Trophoblast cell (in vitro differentiated cells and primary cell): ENCODE data around the gene RPP25.

ENCODE experiments used
- DNase-seq, 2 donors: peaks; one replicate each; pipeline ENCODE4 v3.0.0-alpha.2; 2016
- H2AFZ ChIP-seq: 2 replicates; pipeline ENCODE4 v1.6.1; 2013; ENCODE audit warnings: low read length, moderate library complexity, mild to moderate bottlenecking; ENCODE audit not compliant: insufficient read depth, poor library complexity
- H2AK5ac ChIP-seq: 2 replicates; pipeline ENCODE4 v1.6.1; 2013; ENCODE audit warnings: mild to moderate bottlenecking, low read length
- H2BK120ac ChIP-seq: 2 replicates; pipeline ENCODE4 v1.6.1; 2013; ENCODE audit warnings: low read length, mild to moderate bottlenecking, moderate library complexity; ENCODE audit not compliant: insufficient read depth, poor library complexity
- H2BK12ac ChIP-seq: 2 replicates; pipeline ENCODE4 v1.6.1; 2013; ENCODE audit warnings: mild to moderate bottlenecking, low read length, moderate library complexity
- H2BK5ac ChIP-seq: 2 replicates; pipeline ENCODE4 v1.6.1; 2013; ENCODE audit warnings: low read length, low read depth, moderate library complexity, mild to moderate bottlenecking; ENCODE audit not compliant: poor library complexity
- H3K14ac ChIP-seq: 2 replicates; pipeline ENCODE4 v1.6.1; 2013; ENCODE audit warnings: mild to moderate bottlenecking, low read length
- H3K18ac ChIP-seq: 2 replicates; pipeline ENCODE4 v1.6.1; 2013; ENCODE audit warnings: mild to moderate bottlenecking, low read length
- H3K23ac ChIP-seq: 2 replicates; pipeline ENCODE4 v1.6.1; 2013; ENCODE audit warnings: low read length
- H3K27ac ChIP-seq: 2 replicates; pipeline ENCODE4 v1.5.1; 2013; ENCODE audit warnings: low read depth, mild to moderate bottlenecking, inconsistent platforms, low read length, moderate library complexity
- H3K27me3 ChIP-seq: 2 replicates; pipeline ENCODE4 v1.6.1; 2013; ENCODE audit warnings: inconsistent platforms, mild to moderate bottlenecking, low read length, moderate library complexity; ENCODE audit not compliant: insufficient read depth
- H3K36me3 ChIP-seq, 2 experiments: 1 replicate in 1 of 2; 2 replicates in 1 of 2; pipeline ENCODE4 v1.6.1; 2013; ENCODE audit warnings: low read length in 2 of 2, mild to moderate bottlenecking in 2 of 2, moderate library complexity in 1 of 2; ENCODE audit not compliant: insufficient read depth in 2 of 2, control insufficient read depth in 1 of 2
- H3K4ac ChIP-seq: 2 replicates; pipeline ENCODE4 v1.6.1; 2013; ENCODE audit warnings: low read depth, mild to moderate bottlenecking, low read length, moderate library complexity
- H3K4me1 ChIP-seq, 2 experiments: 1 replicate in 1 of 2; 2 replicates in 1 of 2; pipeline ENCODE4 v1.6.1; 2013; ENCODE audit warnings: low read length in 2 of 2, mild to moderate bottlenecking in 2 of 2, moderate library complexity in 1 of 2; ENCODE audit not compliant: insufficient read depth in 2 of 2, control insufficient read depth in 1 of 2
- H3K4me2 ChIP-seq: 2 replicates; pipeline ENCODE4 v1.6.1; 2013; ENCODE audit warnings: inconsistent platforms, mild to moderate bottlenecking, low read length, moderate library complexity
- H3K4me3 ChIP-seq: 2 replicates; pipeline ENCODE4 v1.5.1; 2013; ENCODE audit warnings: mild to moderate bottlenecking, low read depth, low read length, inconsistent platforms
- H3K79me1 ChIP-seq: one replicate; pipeline ENCODE4 v1.6.1; 2013; ENCODE audit warnings: low read length
- H3K79me2 ChIP-seq: 2 replicates; pipeline ENCODE4 v1.6.1; 2013; ENCODE audit warnings: low read length, mild to moderate bottlenecking; ENCODE audit not compliant: control insufficient read depth, insufficient read depth, poor library complexity
- H3K9ac ChIP-seq: 2 replicates; pipeline ENCODE4 v1.6.1; 2013; ENCODE audit warnings: mild to moderate bottlenecking, low read length
- H3K9me3 ChIP-seq: 2 replicates; pipeline ENCODE4 v1.6.1; 2013; ENCODE audit warnings: low read depth, mild to moderate bottlenecking, control low read depth, inconsistent platforms, low read length; ENCODE audit not compliant: insufficient read depth
- H4K12ac ChIP-seq: 2 replicates; pipeline ENCODE4 v1.6.1; 2013; ENCODE audit warnings: low read depth, mild to moderate bottlenecking, low read length, moderate library complexity
- H4K8ac ChIP-seq: 2 replicates; pipeline ENCODE4 v1.6.1; 2013; ENCODE audit warnings: low read depth, mild to moderate bottlenecking, low read length, moderate library complexity
- H4K91ac ChIP-seq: one replicate; pipeline ENCODE4 v1.6.1; 2013; ENCODE audit warnings: low read depth, mild to moderate bottlenecking, low read length, moderate library complexity
- WGBS: extraction: QIAGEN DNeasy Blood & Tissue Kit; methylation state at CpG from one replicate; pipeline ENCODE4 v1.1.7; 2013; ENCODE audit warnings: missing lambda C conversion rate; ENCODE audit not compliant: insufficient read length, insufficient coverage; ENCODE audit errors: extremely low coverage; 5-methylcytosine and 5-hydroxymethylcytosine counted together

RPP25 gene

GRCh38 chr15:74913041-74913440, 43.5 kb downstream of the RPP25 start:
- no peak overlapping the region for H4K91ac ChIP-seq
- H4K12ac ChIP-seq = no peak overlapping the region
- no peaks in the 10 kb centered on the region for H3K4me1 ChIP-seq
- no peak overlapping the region for H3K23ac ChIP-seq
- H2BK5ac ChIP-seq = no peak overlapping the region
- H3K79me1 ChIP-seq = no peaks in the 10 kb centered on the region
- H3K4ac ChIP-seq = no peak overlapping the region
- H3K27me3 ChIP-seq = no peaks in the 10 kb centered on the region
- H3K4me2 ChIP-seq = no peak overlapping the region
- H3K79me2 ChIP-seq = no peaks in the 10 kb centered on the region
- H2BK120ac ChIP-seq = no peak overlapping the region
- no peak overlapping the region for H3K18ac ChIP-seq
- DNase-seq = no peak
- H3K36me3 ChIP-seq = peaks cover 33 to 39% of the 10 kb centered on the region in 2 experiments
- no peak overlapping the region for H3K27ac ChIP-seq
- H4K8ac ChIP-seq = no peak overlapping the region
- no peak overlapping the region for H2AFZ ChIP-seq
- no peaks in the 10 kb centered on the region for H3K9me3 ChIP-seq
- no peak overlapping the region for H3K9ac ChIP-seq
- H2BK12ac ChIP-seq = no peak overlapping the region
- no peak overlapping the region for H2AK5ac ChIP-seq
- no peak overlapping the region for H3K4me3 ChIP-seq
- WGBS = no CpG with 5 or more reads among the region's 9 CpGs
- no peak overlapping the region for H3K14ac ChIP-seq

DNA sequence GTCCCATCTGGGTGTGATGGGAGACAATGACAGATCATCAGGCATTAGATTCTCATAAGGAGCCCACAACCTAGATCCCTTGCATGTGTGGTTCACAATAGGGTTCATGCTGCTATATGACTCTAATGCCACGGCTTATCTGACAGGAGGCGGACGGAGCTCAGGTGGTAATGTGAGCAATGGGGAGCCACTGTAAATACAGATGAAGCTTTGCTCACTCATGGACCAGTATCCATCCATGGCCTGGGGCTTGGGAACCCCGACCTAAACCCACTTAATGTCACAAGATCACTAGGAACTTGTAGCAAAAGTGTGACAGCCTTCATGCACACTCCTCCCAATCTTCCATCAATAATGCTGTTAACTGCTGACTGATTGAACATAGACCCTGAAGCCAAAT, 47.9 kb downstream of the RPP25 start:
- DNase-seq = no peak
- H4K12ac ChIP-seq = no peak overlapping the region
- H3K4me1 ChIP-seq = peaks cover 8 to 9% of the 10 kb centered on the region in 2 experiments
- H3K79me1 ChIP-seq = peaks cover 12% of the 10 kb centered on the region
- H2AK5ac ChIP-seq = no peak overlapping the region
- no peak overlapping the region for H3K4me3 ChIP-seq
- no peak overlapping the region for H3K4ac ChIP-seq
- H2AFZ ChIP-seq = no peak overlapping the region
- no peak overlapping the region for H2BK12ac ChIP-seq
- no peak overlapping the region for H3K18ac ChIP-seq
- H4K8ac ChIP-seq = no peak overlapping the region
- no peak overlapping the region for H4K91ac ChIP-seq
- H2BK120ac ChIP-seq = no peak overlapping the region
- H2BK5ac ChIP-seq = no peak overlapping the region
- WGBS = no CpG with 5 or more reads among the region's 4 CpGs
- no peak overlapping the region for H3K4me2 ChIP-seq
- no peak overlapping the region for H3K14ac ChIP-seq
- peaks cover 6% of the 10 kb centered on the region for H3K79me2 ChIP-seq
- no peaks in the 10 kb centered on the region for H3K27me3 ChIP-seq
- no peak overlapping the region for H3K27ac ChIP-seq
- peaks cover 10 to 23% of the 10 kb centered on the region in 2 experiments for H3K36me3 ChIP-seq
- no peaks in the 10 kb centered on the region for H3K9me3 ChIP-seq
- H3K23ac ChIP-seq = no peak overlapping the region
- H3K9ac ChIP-seq = no peak overlapping the region

DNA sequence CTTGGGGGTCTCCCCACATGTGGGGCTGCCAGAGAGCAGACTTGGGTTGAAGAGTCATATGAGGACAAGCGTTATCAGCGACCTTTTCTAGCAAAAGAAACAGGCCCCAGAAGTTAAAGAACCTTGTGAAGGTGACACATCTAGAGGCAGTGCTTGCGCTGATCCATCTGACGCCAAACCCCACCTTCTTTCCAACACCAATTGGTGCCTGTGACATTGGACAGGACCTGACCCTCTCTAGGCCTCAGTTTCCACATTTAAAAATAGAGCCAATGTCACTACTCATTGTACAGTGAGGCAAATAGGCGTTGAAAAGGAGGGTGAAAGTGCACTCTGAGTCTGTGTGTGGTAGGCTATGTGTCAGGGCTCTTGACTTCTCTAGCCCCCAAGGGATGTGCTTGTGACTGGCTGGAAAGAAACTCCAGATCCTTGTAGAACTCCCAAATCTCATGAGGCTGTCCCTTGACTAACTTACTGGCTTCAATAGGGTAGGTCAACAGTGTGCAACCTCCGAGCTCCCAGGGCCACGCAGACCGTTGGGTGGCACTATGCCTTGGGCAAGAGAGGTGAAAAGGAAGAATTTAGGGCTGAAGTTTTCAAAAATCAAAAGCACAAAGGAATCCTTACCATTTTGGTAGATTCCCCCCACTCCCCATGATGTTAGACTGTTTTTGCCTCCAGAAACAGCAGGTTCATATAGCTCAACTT, 49.3 kb downstream of the RPP25 start:
- peaks cover 13 to 27% of the 10 kb centered on the region in 2 experiments for H3K36me3 ChIP-seq
- H3K27ac ChIP-seq = peak overlapping the region; percentile 16
- H2AFZ ChIP-seq = peak overlapping the region; percentile 80
- H3K14ac ChIP-seq = peak overlapping the region; percentile 36
- no peak overlapping the region for H3K23ac ChIP-seq
- peak overlapping the region; percentile 41 for H3K18ac ChIP-seq
- H2BK5ac ChIP-seq = peak overlapping the region; percentile 23
- peak overlapping the region; percentile 1 for H4K12ac ChIP-seq
- H2BK12ac ChIP-seq = no peak overlapping the region
- no CpG with 5 or more reads among the region's 8 CpGs for WGBS
- H4K8ac ChIP-seq = peak overlapping the region; percentile 85
- H2BK120ac ChIP-seq = peak overlapping the region; percentile 15
- H3K4me1 ChIP-seq = peaks cover 8 to 9% of the 10 kb centered on the region in 2 experiments
- DNase-seq = peak; percentile 1 to 21
- peak overlapping the region; percentile 78 for H3K4me2 ChIP-seq
- H3K4ac ChIP-seq = peak overlapping the region; percentile 13
- H3K9ac ChIP-seq = peak overlapping the region; percentile 87
- H4K91ac ChIP-seq = peak overlapping the region; percentile 52
- no peak overlapping the region for H2AK5ac ChIP-seq
- H3K4me3 ChIP-seq = peak overlapping the region; percentile 82
- peaks cover 6% of the 10 kb centered on the region for H3K79me2 ChIP-seq
- no peaks in the 10 kb centered on the region for H3K9me3 ChIP-seq
- peaks cover 12% of the 10 kb centered on the region for H3K79me1 ChIP-seq
- H3K27me3 ChIP-seq = no peaks in the 10 kb centered on the region

DNA sequence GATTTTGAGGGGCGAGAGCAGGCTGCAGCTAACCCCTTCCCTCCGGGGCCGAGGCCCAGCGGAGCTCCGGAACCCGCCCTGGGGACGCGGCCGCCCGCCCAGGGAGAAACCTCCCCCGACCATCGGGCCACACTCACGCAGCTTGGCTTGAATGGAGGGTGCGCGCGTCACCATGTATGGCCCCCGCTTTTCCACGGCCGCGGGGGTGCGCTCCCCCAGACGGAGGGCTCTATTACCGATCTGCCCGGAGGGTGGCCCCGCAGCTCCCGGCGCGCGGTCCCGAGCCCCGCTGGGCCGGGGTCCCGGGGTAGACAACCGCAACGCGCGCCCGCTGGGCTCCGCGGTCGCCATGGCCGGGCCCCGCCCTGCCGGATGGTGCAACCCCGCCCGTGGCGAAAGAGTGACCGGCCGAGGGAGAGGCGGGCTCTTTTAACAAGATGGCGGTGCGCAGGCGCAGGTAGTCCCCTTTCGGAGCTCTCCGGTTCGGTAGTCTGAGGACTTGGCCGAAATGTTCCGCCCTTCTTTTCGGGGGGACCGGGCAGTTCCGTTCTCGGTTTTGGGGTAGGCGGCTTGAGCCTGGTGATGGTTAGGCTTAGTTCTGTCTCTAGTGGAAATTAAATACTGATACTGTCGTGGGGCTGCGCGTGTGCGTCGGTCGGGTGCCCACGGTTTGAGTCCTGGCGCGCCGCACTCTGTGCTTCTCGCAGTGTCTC, 50.0 kb downstream of the RPP25 start, which contains the start of gene FAM219B:
TSS of gene FAM219B (minus strand) at position 402 of the 713 bp plus-strand sequence. CDS start at position 351, 51 bp downstream.
- no peaks in the 10 kb centered on the region for H3K27me3 ChIP-seq
- peak; percentile 91 to 96 for DNase-seq
- peak within 1 kb of the TSS; percentile 98 for H2BK120ac ChIP-seq
- H4K91ac ChIP-seq = peak within 1 kb of the TSS; percentile 86
- H4K12ac ChIP-seq = peak within 1 kb of the TSS; percentile 66
- H3K4me2 ChIP-seq = peak within 1 kb of the TSS; percentile 78
- peak within 1 kb of the TSS; percentile 5 for H2AK5ac ChIP-seq
- H2BK5ac ChIP-seq = peak within 1 kb of the TSS; percentile 65
- H3K9ac ChIP-seq = peak within 1 kb of the TSS; percentile 93
- no peak within 1 kb of the TSS for H3K23ac ChIP-seq
- no CpG with 5 or more reads among the region's 74 CpGs for WGBS
- H3K27ac ChIP-seq = peak within 1 kb of the TSS; percentile 83
- no peaks in the 10 kb centered on the region for H3K9me3 ChIP-seq
- H3K4me1 ChIP-seq = peaks cover 8 to 9% of the 10 kb centered on the region in 2 experiments
- peak within 1 kb of the TSS; percentile 97 for H3K18ac ChIP-seq
- peaks cover 6% of the 10 kb centered on the region for H3K79me2 ChIP-seq
- H4K8ac ChIP-seq = peak within 1 kb of the TSS; percentile 97
- H3K4me3 ChIP-seq = peak within 1 kb of the TSS; percentile 91
- H3K14ac ChIP-seq = peak within 1 kb of the TSS; percentile 48
- H2BK12ac ChIP-seq = peak within 1 kb of the TSS; percentile 56
- H2AFZ ChIP-seq = peak within 1 kb of the TSS; percentile 94
- H3K79me1 ChIP-seq = peaks cover 12% of the 10 kb centered on the region
- peaks cover 16 to 28% of the 10 kb centered on the region in 2 experiments for H3K36me3 ChIP-seq
- peak within 1 kb of the TSS; percentile 91 for H3K4ac ChIP-seq
